Sigmoid colon (tissue), 7 donors: Measurements from ENCODE around the gene GRAMD1B. TPM values are rescaled to one million over a fixed set of nuclear protein-coding genes. Genes with fewer than 3 reads are reported as not detected.
"Not testable (repeated sequence)": the region's sequence is repeated elsewhere in the genome, so short reads cannot be mapped to it uniquely, and the experiment has no call there.

Experiments
- DNase-seq: peaks from one replicate; pipeline ENCODE4 v3.0.0-alpha.2; 2019
- H3K27ac ChIP-seq, 4 donors: fragments of 200-600 bp; sonication (generic); one replicate each; pipeline ENCODE4 v1.5.1; 2016 to 2019; ENCODE audit warnings: mild to moderate bottlenecking in 1 of 4
- H3K27me3 ChIP-seq, 3 donors: fragments of 200-600 bp; sonication (generic); one replicate each; pipeline ENCODE4 v1.5.1; 2019; ENCODE audit warnings: mild to moderate bottlenecking in 1 of 3
- H3K36me3 ChIP-seq, 4 donors: fragments of 200-600 bp; sonication (generic); one replicate each; pipeline ENCODE4 v1.5.1; 2016 to 2019
- H3K4me1 ChIP-seq, 4 donors: fragments of 200-600 bp; sonication (generic); one replicate each; pipeline ENCODE4 v1.5.1; 2017 to 2019
- H3K4me3 ChIP-seq, 4 donors: fragments of 200-600 bp; sonication (generic); one replicate each; pipeline ENCODE4 v1.5.1; 2017 to 2019; ENCODE audit warnings: mild to moderate bottlenecking in 2 of 4, moderate library complexity in 1 of 4
- H3K9me3 ChIP-seq, 4 donors: fragments of 200-600 bp in 3 of 4; sonication (generic) in 3 of 4; one replicate each; pipeline versions ENCODE4 v1.5.1 to v1.6.1; 2013 to 2019
- EP300 ChIP-seq, 4 donors: sonication (generic); formaldehyde crosslinking; IDR thresholded peaks; one replicate each; pipeline ENCODE4 v1.6.1; 2017; ENCODE audit warnings: antibody characterized with exemption in 4 of 4
- POLR2A ChIP-seq, 2 donors: fragments of 450-650 bp; IDR thresholded peaks; one replicate each; pipeline ENCODE4 v1.6.1; 2016; ENCODE audit warnings: antibody characterized with exemption in 2 of 2, mild to moderate bottlenecking in 2 of 2, moderate library complexity in 2 of 2
- POLR2AphosphoS5 ChIP-seq, 4 donors: sonication (generic); formaldehyde crosslinking; IDR thresholded peaks; one replicate each; pipeline ENCODE4 v1.6.1; 2017; ENCODE audit warnings: antibody characterized with exemption in 4 of 4
- WGBS, 2 donors: extraction: QIAGEN DNeasy Blood & Tissue Kit; methylation state at CpG; one replicate each; pipeline ENCODE4 v1.1.7; 2013; 5-methylcytosine and 5-hydroxymethylcytosine counted together
- intact Hi-C: fragments of 100-400 bp; cut with DNase I; formaldehyde crosslinking; loops from one replicate; pipeline ENCODE4 v1.15.1; 2023
- polyA plus RNA-seq, 3 donors: library from polyadenylated mRNA; stranded (reverse); fragments of 200-250 nt; gene quantifications; one replicate each; pipeline ENCODE4 v1.2.3, GENCODE V29; 2013
- total RNA-seq, 4 donors: library from RNA; depleted of rRNA; stranded (reverse); fragments of >200 nt; gene quantifications; one replicate each; pipeline ENCODE4 v1.1.0, GENCODE V29; 2016
- TF ChIP-seq, protein P1 (sequence below), 4 experiments: fragments of 450-650 bp in 3 of 4; fragments of 200-600 bp in 1 of 4; IDR thresholded peaks; one replicate each; pipeline ENCODE4 v1.5.1; 2016 to 2019; ENCODE audit warnings: antibody characterized with exemption in 4 of 4, mild to moderate bottlenecking in 3 of 4, moderate library complexity in 2 of 4
- donor health status: healthy with polysubstance abuse.
- donor health status: Bipolar disorder and iron deficiency.
- donor health status: healthy.

GRAMD1B gene
- total and polyA plus RNA-seq, 7 donors = 1.8 to 5.0 (median 3.5) TPM

- H3K4me1 ChIP-seq = no peaks in the 10 kb centered on the region
- no peak overlapping the region for H3K27ac ChIP-seq
- no peaks in the 10 kb centered on the region for H3K9me3 ChIP-seq
- no peak for TF ChIP-seq POLR2AphosphoS5 (IDR thresholded peaks at IDR 0.05)
- 81 to 90% methylated on average over 7 of the region's 7 CpGs for WGBS, 2 donors
- H3K36me3 ChIP-seq = no peaks in the 10 kb centered on the region
- peaks cover 0 to 5% (median 0%) of the 10 kb centered on the region in 3 donors for H3K27me3 ChIP-seq
- intact Hi-C loops = loop anchor here (10.0 kb wide), 1 partner anchor 185 kb away; no protein-coding TSS in a partner anchor
- no peak overlapping the region for H3K4me3 ChIP-seq
- DNase-seq = no peak
These were observed 89.7 kb downstream of the GRAMD1B start for GRCh38 chr11:123519797-123520193.

DNA sequence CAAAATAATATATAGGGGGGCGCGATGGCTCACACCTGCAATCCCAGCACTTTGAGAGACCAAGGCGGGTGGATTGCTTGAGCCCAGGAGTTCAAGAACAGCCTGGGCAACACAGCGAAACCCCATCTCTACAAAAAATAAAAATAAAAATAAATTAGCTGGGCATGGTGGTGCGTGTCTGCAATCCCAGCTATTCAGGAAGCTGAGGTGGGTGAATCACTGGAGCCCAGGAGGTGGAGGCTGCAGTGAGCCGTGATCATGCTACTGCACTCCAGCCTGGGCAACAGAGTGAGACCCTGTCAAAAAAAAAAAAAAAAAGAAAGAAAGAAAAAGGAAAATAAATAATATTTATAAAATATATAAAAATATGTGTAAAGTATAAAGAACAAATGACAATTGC is 90.4 kb downstream of the GRAMD1B start:
- H3K27ac ChIP-seq, intact Hi-C loops, H3K9me3 ChIP-seq, H3K4me1 ChIP-seq, H3K36me3 ChIP-seq, DNase-seq, H3K4me3 ChIP-seq: not testable (repeated sequence)
- peaks cover 0 to 12% (median 0%) of the 10 kb centered on the region in 3 donors for H3K27me3 ChIP-seq
- 95 to 98% methylated on average over 6 of the region's 6 CpGs for WGBS, 2 donors

GRCh38 chr11:123521001-123521400 is 90.9 kb downstream of the GRAMD1B start:
- 86 to 91% methylated on average over 3 of the region's 3 CpGs for WGBS, 2 donors
- H3K27ac ChIP-seq = no peak overlapping the region
- DNase-seq = no peak

DNA sequence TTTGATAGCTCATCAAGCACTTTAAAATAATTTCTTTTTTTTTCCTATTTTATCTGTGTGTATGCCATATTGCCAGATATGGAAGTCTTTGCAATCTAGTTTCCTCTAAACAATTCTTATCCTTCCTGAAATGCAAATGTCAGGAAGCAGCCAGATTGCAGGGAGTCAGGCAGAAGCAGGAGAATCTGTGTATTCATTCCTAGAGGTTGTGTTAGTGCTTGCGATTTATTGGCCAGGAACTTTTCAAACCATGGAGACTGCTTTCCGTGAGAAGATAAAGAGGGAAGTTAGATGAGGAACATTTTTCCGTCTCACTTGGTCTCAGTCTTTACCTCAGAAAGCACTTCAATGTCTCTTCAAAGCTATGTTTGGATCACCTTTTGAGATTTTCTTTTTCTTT is 91.9 kb downstream of the GRAMD1B start:
- intact Hi-C loops = no loop called here
- no peak for DNase-seq
- Histone ChIP-seq H3K4me3 (no peak overlapping the region), H3K4me1 (no peaks in the 10 kb centered on the region), H3K9me3 (no peaks in the 10 kb centered on the region), H3K27ac (no peak overlapping the region), H3K36me3 (no peaks in the 10 kb centered on the region), H3K27me3 (peaks cover 0 to 16% (median 0%) of the 10 kb centered on the region in 3 donors)
- WGBS, 2 donors = 83 to 91% methylated on average over 3 of the region's 3 CpGs
- TF ChIP-seq, protein P1, sequence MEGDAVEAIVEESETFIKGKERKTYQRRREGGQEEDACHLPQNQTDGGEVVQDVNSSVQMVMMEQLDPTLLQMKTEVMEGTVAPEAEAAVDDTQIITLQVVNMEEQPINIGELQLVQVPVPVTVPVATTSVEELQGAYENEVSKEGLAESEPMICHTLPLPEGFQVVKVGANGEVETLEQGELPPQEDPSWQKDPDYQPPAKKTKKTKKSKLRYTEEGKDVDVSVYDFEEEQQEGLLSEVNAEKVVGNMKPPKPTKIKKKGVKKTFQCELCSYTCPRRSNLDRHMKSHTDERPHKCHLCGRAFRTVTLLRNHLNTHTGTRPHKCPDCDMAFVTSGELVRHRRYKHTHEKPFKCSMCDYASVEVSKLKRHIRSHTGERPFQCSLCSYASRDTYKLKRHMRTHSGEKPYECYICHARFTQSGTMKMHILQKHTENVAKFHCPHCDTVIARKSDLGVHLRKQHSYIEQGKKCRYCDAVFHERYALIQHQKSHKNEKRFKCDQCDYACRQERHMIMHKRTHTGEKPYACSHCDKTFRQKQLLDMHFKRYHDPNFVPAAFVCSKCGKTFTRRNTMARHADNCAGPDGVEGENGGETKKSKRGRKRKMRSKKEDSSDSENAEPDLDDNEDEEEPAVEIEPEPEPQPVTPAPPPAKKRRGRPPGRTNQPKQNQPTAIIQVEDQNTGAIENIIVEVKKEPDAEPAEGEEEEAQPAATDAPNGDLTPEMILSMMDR (IDR thresholded peaks at IDR 0.05) = no peak
- no peak for TF ChIP-seq POLR2A (IDR thresholded peaks at IDR 0.05)
- no peak for TF ChIP-seq EP300 (IDR thresholded peaks at IDR 0.05)
- TF ChIP-seq POLR2AphosphoS5 (IDR thresholded peaks at IDR 0.05) = no peak

More at GRCh38 chr11:123521001-123521400, 90.9 kb downstream of the GRAMD1B start:
- H3K27me3 ChIP-seq = peaks cover 0 to 16% (median 0%) of the 10 kb centered on the region in 3 donors
- no peak overlapping the region for H3K4me3 ChIP-seq
- TF ChIP-seq EP300 (IDR thresholded peaks at IDR 0.05) (no peak), POLR2A (IDR thresholded peaks at IDR 0.05) (no peak), POLR2AphosphoS5 (IDR thresholded peaks at IDR 0.05) (no peak)
- TF ChIP-seq, protein P1 (IDR thresholded peaks at IDR 0.05) = no peak
- no peaks in the 10 kb centered on the region for H3K9me3 ChIP-seq
- intact Hi-C loops = no loop called here
- H3K36me3 ChIP-seq = no peaks in the 10 kb centered on the region
- no peaks in the 10 kb centered on the region for H3K4me1 ChIP-seq

DNA sequence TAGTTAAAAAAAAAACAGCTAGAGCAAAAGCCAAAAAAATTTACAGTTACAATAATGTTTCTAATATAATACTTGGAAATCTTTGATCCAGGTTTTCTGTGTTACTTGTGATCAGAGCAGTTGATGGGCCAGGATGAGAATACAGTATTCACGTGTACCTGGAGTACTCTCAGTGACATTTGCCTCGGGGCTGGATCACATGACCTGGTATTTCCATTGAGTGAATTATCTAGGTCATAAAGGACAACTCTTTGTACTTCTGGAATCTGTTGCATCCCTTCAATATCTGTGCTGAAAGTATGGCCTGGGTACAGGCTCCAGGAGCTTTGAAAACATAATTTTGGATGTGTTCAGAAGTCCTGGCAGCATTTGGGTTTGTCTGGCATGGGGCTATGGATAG is 93.5 kb downstream of the GRAMD1B start:
- peaks cover 0 to 12% (median 0%) of the 10 kb centered on the region in 3 donors for H3K27me3 ChIP-seq
- H3K27ac ChIP-seq = no peak overlapping the region
- TF ChIP-seq POLR2A (IDR thresholded peaks at IDR 0.05) (no peak), EP300 (IDR thresholded peaks at IDR 0.05) (no peak), POLR2AphosphoS5 (IDR thresholded peaks at IDR 0.05) (no peak)
- TF ChIP-seq, protein P1 (IDR thresholded peaks at IDR 0.05) = no peak
- 31 to 71% methylated on average over 2 of the region's 2 CpGs for WGBS, 2 donors
- H3K4me1 ChIP-seq = no peaks in the 10 kb centered on the region
- H3K36me3 ChIP-seq = no peaks in the 10 kb centered on the region
- H3K4me3 ChIP-seq = no peak overlapping the region
- no peaks in the 10 kb centered on the region for H3K9me3 ChIP-seq
- intact Hi-C loops = no loop called here
- DNase-seq = no peak

DNA sequence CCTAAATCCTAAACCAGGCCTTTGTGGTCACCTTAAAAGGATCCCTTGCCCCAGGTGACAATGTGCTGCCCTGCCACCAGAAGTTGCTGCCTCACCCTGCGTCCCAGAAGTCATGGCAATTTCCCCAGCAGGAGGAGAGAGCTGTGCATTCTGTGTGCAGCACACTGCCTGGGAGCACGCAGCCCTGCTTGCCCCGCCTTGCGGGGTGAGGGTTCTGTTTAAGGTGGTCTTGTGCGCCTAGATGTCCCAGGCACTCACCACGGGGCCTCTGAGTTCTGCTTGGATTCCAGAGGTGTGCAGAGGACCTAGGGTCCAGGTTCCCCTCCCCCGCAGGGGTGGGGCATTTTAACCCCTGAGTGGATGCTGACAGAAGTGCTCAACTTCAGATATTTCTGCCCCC is 95.0 kb downstream of the GRAMD1B start:
- DNase-seq = no peak
- Histone ChIP-seq H3K4me1 (no peaks in the 10 kb centered on the region), H3K36me3 (no peaks in the 10 kb centered on the region), H3K27ac (no peak overlapping the region), H3K27me3 (peaks cover 0 to 11% (median 0%) of the 10 kb centered on the region in 3 donors), H3K4me3 (peak overlapping the region in 2 of 4 donors; percentile 20 to 21), H3K9me3 (no peaks in the 10 kb centered on the region)
- intact Hi-C loops = no loop called here
- TF ChIP-seq EP300 (IDR thresholded peaks at IDR 0.05) = no peak
- no peak for TF ChIP-seq POLR2AphosphoS5 (IDR thresholded peaks at IDR 0.05)
- TF ChIP-seq, protein P1 (IDR thresholded peaks at IDR 0.05) = no peak
- no peak for TF ChIP-seq POLR2A (IDR thresholded peaks at IDR 0.05)
- 24 to 58% methylated on average over 7 of the region's 7 CpGs for WGBS, 2 donors
